Superior temporal gyrus (tissue), 1 donor: ENCODE results near the gene DLG2.

Experiments used
- DNase-seq: peaks from one replicate; pipeline ENCODE4 v3.0.0-alpha.2; 2016; ENCODE audit errors: extremely low spot score

Gene DLG2

DNA sequence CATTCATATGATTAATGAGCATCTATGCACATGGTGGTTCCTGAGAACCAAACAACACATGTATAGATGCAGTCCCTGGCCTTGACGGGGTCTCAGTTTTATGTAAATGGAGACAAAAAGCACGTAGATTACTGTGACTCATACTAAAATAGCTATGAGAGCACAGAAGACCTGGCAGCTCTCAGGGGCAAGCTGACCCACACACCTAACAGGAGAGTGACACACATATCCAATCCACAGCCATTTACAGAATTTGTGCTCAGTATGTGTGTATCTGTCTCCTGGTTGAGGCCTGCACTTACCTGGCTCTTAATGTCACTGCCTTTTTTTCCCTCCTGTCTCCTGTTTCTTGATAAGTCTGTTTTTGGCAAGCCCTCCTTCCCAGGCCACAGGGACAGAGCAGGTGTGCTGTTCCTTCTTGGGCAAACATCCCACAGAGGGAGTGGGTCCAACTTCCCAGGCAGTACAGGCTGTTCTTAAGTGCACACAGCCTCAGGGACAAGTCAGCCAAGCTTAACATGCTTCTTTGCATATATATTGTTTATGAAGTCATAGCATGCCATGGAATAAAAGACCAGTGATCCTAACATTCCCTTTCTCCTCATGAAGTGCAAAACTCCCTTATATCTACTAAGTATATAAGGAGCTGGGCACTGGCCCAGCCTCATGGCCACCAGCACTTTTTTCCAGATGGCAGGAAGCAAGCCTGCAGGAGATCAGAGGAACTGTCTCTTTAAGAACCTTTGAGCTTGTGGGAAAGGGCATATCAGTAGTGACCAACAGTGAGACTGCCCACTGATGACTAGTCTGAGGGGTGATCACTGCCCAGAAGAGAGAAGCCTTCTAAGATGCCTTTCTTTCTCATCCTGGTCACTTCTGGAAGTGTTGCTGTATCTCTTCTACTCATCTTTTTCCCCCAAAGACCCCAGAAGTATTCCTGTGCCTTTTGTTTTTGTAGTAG, 2216.3 kb downstream of the DLG2 start:
- no peak for DNase-seq

- DNase-seq, result peak; percentile 48
Measured at GRCh38 chr11:83409891-83410290, 2217.3 kb downstream of the DLG2 start.

GRCh38 chr11:83409476-83409875, 2217.7 kb downstream of the DLG2 start:
- DNase-seq, result no peak

- no peak for DNase-seq
Measured at GRCh38 chr11:83408946-83409345, 2218.2 kb downstream of the DLG2 start.
